Pons (tissue), 1 donor: ENCODE data around the gene GRM2.
A peak's percentile ranks its signal among the peaks of the same experiment; 100 is the strongest.

Experiments used
- DNase-seq: peaks from one replicate; pipeline ENCODE4 v3.0.0-alpha.2; 2016; ENCODE audit warnings: low spot score

Gene GRM2

GRCh38 chr3:51680196-51680595 lies 26.7 kb upstream of the GRM2 start:
- no peak for DNase-seq

GRCh38 chr3:51680663-51681230 lies 26.1 kb upstream of the GRM2 start:
- no peak for DNase-seq

DNA sequence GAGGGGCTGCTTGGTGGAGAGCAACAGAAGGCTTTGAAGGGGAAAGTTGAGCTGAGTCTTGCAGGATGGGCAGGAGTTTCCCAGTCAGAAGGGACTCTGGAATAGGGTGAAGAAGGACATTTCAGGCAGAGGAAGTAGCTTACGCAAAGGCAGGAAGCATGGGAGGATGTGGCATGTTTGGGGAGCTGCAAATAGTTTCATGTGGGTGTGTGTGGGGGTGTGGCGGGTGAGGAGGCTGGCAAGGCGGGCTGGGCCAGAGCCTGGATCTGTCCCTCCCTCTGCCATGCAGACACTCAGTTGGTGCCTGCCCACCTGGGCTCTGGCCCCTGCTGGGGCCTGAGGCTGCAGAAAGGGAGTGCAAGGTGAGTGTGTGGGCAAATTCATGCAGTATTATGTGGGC lies 25.4 kb upstream of the GRM2 start:
- DNase-seq = peak; percentile 41

GRCh38 chr3:51682079-51682478 lies 24.8 kb upstream of the GRM2 start:
- peak; percentile 88 for DNase-seq

- no peak for DNase-seq
Observed at GRCh38 chr3:51682526-51682925, 24.3 kb upstream of the GRM2 start.

DNA sequence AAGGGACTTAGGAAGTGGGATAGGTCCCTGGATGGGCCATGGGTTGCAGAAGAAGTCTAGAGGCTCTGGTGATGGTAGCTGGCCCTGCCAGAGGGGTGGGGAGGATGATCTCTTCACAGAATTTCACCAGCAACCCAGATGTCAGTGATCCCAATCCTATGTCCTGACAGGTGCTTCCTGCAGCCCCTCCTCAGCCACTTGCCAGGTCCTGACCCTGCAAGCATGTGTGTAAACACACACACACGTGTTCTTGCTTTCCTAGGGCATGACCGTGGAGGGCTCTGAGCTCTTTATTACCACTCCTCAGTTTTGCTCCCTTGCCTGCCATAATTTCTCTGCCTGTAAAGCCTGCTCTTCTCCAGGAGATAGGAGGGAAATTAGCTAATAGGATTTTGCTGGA lies 23.3 kb upstream of the GRM2 start:
- no peak for DNase-seq

- no peak for DNase-seq
Observed at GRCh38 chr3:51684971-51685751, 21.7 kb upstream of the GRM2 start.

GRCh38 chr3:51686056-51686455 lies 20.8 kb upstream of the GRM2 start:
- DNase-seq = no peak

DNA sequence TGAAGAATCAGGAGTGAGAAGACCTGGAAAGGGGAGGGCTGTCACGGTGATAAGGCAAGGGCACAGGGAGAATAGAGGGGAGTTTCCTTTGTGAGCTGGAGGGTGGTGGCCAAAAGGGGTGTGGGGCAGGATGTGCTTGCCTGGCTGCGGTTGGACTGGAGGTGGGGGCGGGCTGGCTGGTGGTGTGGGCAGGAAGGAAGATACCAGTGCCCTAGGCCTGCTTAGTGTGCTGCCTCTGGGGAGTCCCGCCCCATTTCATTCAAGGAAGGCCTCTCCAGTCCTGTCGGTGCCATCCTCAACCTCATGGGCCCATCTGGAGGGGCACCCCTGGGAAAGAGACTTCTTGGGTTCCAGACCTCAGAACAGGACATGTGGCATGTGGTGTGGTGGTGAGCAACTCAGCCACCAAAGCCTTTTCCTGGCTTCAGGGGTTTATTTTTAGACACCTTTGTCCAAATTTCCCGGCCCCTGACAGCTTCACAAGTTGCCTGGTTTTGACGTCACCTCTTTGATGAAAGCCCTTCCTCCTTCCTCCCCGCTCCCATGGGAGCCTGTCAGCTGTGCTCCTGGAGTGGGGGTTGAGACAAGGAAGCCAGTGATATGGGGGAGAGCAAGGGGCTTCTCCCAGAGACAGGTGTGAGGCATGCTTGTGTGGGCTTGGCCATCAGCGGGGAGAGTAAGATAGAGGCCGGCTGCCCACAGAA lies 20.2 kb upstream of the GRM2 start:
- no peak for DNase-seq

DNA sequence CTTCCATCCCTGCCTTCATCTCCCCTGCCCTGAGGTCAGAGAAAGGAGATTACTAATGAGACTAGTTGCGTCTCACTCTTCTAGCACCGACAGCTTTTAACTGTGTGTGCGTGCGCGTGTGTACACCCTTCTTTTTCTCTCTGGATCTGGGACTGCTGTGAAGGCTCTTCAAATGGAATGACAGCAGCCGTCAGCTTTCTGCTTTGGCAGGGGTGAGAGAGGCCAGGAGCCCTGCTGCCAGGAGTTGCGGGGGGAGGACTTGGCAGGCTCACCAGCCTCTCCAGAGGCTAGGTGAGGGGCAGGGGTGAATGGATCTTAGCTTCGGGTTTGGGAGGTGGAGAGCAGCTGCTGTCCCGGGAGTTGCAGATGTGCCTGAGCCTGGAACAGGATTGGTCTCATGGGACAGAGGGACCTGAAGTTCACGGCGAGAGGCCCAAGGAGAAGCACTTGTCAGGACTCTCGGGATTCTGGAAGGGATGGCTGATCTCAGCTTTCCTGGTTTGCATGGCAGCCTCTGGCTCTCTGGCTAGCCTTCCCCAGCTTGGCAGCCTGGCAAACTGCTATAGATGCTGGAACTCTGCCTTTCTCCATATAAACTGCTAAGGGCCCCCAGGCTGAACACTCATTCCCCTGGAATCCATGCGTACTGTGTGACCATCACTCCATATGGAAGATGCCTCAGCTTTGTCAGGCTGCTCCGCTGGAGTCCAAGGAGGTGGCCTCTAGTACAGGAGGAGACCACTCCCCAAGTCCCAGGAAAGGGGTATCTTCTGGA lies 19.2 kb upstream of the GRM2 start:
- DNase-seq = no peak

DNA sequence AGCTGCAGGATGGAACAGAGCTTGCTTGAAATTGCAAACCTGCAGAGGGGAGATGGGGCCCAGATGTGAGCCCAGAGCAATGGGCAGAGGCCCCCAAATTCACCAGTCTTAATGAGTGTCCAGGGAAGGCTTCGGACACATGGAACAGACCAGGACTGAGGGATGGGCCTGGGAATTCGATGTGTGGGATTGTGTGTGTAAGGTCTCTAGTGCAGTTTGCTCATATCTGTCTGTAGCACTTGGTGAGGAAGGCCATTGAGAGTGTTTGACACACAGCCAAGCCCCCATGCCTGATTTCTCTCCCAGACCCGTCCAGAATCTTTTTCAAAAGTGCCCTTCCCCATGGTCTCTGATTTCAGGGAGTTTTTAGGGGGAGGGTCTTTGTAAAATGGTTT lies 18.7 kb upstream of the GRM2 start:
- no peak for DNase-seq

- no peak for DNase-seq
Observed at GRCh38 chr3:51691021-51691420, 15.8 kb upstream of the GRM2 start.

GRCh38 chr3:51691949-51692348 lies 14.9 kb upstream of the GRM2 start:
- no peak for DNase-seq

DNA sequence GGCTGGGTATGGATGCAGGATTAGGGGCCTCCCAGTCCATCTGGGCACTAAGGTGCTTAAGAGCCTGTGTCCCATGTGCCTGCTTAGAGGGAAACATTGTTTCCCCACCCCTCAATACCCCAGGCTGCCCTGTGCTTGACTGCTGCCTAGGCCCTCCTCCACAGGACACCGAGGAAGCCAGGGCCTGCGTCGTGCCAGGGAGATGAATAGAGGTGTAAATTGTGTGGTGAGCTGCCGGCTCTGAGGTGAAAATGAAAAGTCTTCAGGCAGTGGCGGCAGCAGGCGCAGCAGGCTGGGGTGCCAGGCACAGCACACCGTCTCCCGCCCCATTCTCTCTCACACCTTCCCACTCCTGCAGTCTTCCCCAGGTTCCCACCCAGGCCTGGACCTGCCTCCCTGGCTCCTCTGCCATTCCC lies 13.9 kb upstream of the GRM2 start:
- DNase-seq = no peak

GRCh38 chr3:51696954-51697353 lies 9.9 kb upstream of the GRM2 start:
- no peak for DNase-seq

- no peak for DNase-seq
Observed at GRCh38 chr3:51698209-51698608, 8.7 kb upstream of the GRM2 start.

DNA sequence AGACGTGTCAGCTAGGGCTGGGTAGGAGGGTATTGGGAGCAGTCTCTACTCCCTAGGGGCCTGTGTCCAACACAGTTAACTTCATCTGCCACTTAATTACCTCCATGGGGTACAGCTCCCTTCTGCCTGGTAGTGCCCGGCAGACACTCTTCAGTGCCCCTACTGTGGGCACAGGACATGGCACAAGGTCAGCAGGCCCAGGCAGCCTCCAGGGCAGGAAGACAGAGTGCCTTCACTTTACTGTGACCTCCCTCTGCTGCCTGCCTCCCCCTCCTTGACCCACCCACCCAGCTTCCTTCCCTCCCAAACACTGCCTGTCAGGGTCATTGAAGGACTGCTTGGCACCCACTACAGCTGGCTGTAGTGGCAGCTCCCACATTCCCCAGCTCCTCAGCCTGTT lies 6.5 kb upstream of the GRM2 start:
- DNase-seq = no peak

DNA sequence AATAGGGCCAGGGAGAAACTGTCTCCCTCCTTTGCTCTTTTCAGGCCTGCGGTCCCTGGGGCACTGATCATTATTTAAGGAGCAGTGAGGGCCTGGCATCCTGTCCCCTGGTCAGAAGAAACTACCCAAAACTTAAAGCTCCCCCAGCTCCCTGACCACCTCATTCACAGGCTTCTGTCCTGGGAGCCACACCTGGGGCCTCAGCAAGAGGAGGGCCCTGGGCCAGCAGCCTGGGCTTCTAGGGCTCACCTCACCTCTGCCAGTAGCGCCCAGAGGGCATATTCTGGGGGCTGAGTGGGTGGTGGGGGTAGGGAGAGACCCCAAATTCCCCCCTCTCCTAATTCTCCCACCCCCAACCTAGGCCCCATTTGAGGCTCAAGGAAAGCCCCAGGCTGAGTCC lies 4.7 kb upstream of the GRM2 start:
- DNase-seq = no peak

DNA sequence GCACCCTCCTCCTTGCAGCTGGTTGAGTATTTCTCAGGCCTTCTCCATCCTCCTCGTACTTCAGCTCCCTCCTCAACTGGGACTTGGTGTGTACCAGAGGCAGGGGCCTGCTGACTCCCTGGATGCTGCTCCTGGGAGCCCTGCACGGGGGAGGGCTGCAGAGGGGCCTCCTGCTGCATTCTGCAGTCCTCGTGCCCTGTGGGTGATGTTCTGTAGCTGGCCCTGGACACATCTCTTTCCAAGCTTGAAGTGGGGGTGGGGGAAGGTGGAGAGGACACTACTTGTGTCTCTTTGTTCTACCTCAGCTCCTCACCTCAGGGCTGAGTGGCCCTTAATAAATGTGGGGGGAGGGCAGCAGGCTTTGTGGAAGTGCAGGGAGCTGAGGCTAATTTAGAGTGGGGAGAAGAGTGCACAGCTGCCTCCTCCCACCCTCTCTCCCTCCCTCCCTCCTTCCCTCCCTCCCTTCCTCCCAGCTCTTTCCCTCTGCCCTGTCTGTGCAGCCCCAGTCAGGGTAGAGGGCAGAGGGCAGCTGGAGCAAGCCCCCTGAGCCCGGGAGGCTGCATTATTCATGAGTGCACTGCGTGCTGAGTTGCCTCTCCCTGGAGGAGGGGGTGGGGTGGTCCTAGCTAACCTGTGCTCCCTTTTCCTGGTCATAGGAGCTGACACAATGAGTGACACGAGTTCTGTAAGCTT lies 3.7 kb upstream of the GRM2 start:
- no peak for DNase-seq

DNA sequence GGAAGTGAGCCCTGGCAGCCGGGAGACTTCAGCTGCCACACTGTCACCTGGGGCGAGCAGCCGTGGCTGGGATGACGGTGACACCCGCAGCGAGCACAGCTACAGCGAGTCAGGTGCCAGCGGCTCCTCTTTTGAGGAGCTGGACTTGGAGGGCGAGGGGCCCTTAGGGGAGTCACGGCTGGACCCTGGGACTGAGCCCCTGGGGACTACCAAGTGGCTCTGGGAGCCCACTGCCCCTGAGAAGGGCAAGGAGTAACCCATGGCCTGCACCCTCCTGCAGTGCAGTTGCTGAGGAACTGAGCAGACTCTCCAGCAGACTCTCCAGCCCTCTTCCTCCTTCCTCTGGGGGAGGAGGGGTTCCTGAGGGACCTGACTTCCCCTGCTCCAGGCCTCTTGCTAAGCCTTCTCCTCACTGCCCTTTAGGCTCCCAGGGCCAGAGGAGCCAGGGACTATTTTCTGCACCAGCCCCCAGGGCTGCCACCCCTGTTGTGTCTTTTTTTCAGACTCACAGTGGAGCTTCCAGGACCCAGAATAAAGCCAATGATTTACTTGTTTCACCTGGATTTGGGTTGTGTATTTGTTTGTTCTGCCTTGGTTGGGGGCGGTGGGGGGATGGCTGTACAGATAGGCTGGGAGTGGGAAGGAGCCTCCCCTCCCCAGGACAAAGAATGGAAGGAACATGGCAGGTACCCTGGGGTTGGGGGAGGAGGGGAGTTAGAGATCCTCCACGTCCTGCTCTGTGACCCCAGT lies 2.9 kb upstream of the GRM2 start:
- no peak for DNase-seq

DNA sequence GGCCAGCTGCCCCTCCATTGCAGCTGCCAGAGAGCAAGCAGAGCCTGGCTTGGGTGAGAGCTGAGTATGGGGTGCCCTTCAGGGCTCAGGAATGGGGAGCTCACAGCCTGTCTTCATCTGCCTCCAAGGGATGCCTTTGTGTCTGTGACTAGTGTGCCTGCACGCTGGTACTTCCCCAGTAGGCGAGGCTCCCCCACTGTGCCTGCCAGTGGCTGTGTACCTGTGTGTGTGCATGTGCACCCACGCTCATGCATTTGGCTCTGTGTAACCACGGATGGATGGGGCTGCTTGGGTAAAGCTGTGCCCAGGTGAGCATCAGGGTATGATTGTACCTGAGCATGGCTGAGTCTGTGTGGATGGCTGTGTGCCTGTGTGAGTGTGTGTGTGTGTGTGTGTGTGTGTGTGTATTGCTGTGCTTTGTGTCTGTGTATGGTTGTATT lies 2.3 kb upstream of the GRM2 start:
- DNase-seq = no peak
